Neural cell (in vitro differentiated cells): ENCODE data around the gene TUBGCP4. TPM values are rescaled to one million over a fixed set of nuclear protein-coding genes. Genes with fewer than 3 reads are reported as not detected.
"Not testable (repeated sequence)": the region's sequence is repeated elsewhere in the genome, so short reads cannot be mapped to it uniquely, and the experiment has no call there.

Experiments
- H2AFZ ChIP-seq: fragments of 200-600, 300-800 bp; sonication (generic), shearing (Covaris generic); 2 replicates; pipeline ENCODE4 v1.6.0; 2014; ENCODE audit warnings: low read depth, mild to moderate bottlenecking, antibody characterized with exemption, low read length, moderate library complexity
- H3F3A ChIP-seq: fragments of 200-600 bp; shearing (Covaris generic); 2 replicates; pipeline ENCODE4 v1.6.1; 2016; ENCODE audit warnings: mild to moderate bottlenecking, moderate library complexity, mixed read lengths, antibody characterized with exemption, low read length; ENCODE audit not compliant: insufficient read depth, poor library complexity, severe bottlenecking
- H3K27ac ChIP-seq: fragments of 200-600, 300-800 bp; sonication (generic), shearing (Covaris generic); 2 replicates; pipeline ENCODE4 v1.5.1; 2014; ENCODE audit warnings: mild to moderate bottlenecking, low read length, moderate library complexity
- H3K27me3 ChIP-seq: fragments of 300-800, 200-600 bp; sonication (generic), shearing (Covaris generic); 2 replicates; pipeline ENCODE4 v1.6.0; 2014; ENCODE audit warnings: mild to moderate bottlenecking, low read depth, low read length, moderate library complexity; ENCODE audit not compliant: insufficient read depth
- H3K36me3 ChIP-seq: fragments of 300-800, 200-600 bp; sonication (generic), shearing (Covaris generic); 2 replicates; pipeline ENCODE4 v1.5.1; 2014; ENCODE audit warnings: mild to moderate bottlenecking, antibody characterized with exemption, low read length, moderate library complexity; ENCODE audit not compliant: insufficient read depth
- H3K4me2 ChIP-seq: fragments of 300-800, 200-600 bp; sonication (generic), shearing (Covaris generic); 2 replicates; pipeline ENCODE4 v1.6.0; 2014; ENCODE audit warnings: mild to moderate bottlenecking, low read length
- H3K4me3 ChIP-seq: fragments of 300-800, 200-600 bp; sonication (generic), shearing (Covaris generic); 2 replicates; pipeline ENCODE4 v1.5.1; 2014; ENCODE audit warnings: mild to moderate bottlenecking, low read length, moderate library complexity
- H3K79me2 ChIP-seq: fragments of 200-600 bp; shearing (Covaris generic); replicated peaks from 2 replicates; pipeline ENCODE4 v1.6.0; 2014; ENCODE audit warnings: mild to moderate bottlenecking, low read length, moderate library complexity; ENCODE audit not compliant: insufficient read depth
- H3K9ac ChIP-seq: fragments of 300-800, 200-600 bp; sonication (generic), shearing (Covaris generic); 2 replicates; pipeline ENCODE4 v1.6.1; 2016; ENCODE audit warnings: mild to moderate bottlenecking, low read length, mixed read lengths
- H3K9me2 ChIP-seq: fragments of 200-600 bp; shearing (Covaris generic); 2 replicates; pipeline ENCODE4 v1.6.1; 2016; ENCODE audit warnings: mild to moderate bottlenecking, low read length, mixed read lengths; ENCODE audit not compliant: insufficient read depth
- H3K9me3 ChIP-seq: fragments of 200-600, 300-800 bp; sonication (generic), shearing (Covaris generic); 2 replicates; pipeline ENCODE4 v1.6.1; 2016; ENCODE audit warnings: mild to moderate bottlenecking, mixed run types, low read length, moderate library complexity, mixed read lengths
- H4K20me1 ChIP-seq: fragments of 200-600 bp; shearing (Covaris generic); 2 replicates; pipeline ENCODE4 v1.6.1; 2016; ENCODE audit warnings: mild to moderate bottlenecking, mixed run types; ENCODE audit not compliant: insufficient read depth
- CTCF ChIP-seq: fragments of 450-650 bp; IDR thresholded peaks from 2 replicates; pipeline ENCODE4 v1.5.1; 2014; ENCODE audit warnings: antibody characterized with exemption, mild to moderate bottlenecking, moderate library complexity; ENCODE audit not compliant: poor library complexity, severe bottlenecking
- EP300 ChIP-seq: fragments of 450-650 bp; conservative IDR thresholded peaks from 2 replicates; pipeline ENCODE4 v1.6.1; 2014; ENCODE audit warnings: antibody characterized with exemption, mild to moderate bottlenecking, moderate library complexity; ENCODE audit not compliant: poor library complexity, severe bottlenecking
- EZH2 ChIP-seq: fragments of 200-600, 300-800 bp; shearing (Covaris generic), sonication (generic); IDR thresholded peaks from 2 replicates; pipeline ENCODE4 v1.6.1; 2014; ENCODE audit warnings: antibody characterized with exemption, low read length, borderline replicate concordance, mild to moderate bottlenecking; ENCODE audit not compliant: insufficient read depth, poor library complexity, severe bottlenecking
- MXI1 ChIP-seq: fragments of 450-650 bp; conservative IDR thresholded peaks from 2 replicates; pipeline ENCODE4 v1.6.1; 2014; ENCODE audit warnings: antibody characterized with exemption, mild to moderate bottlenecking; ENCODE audit not compliant: poor library complexity, severe bottlenecking
- POLR2AphosphoS5 ChIP-seq: IDR thresholded peaks from 2 replicates; pipeline ENCODE4 v1.6.1; 2012
- RAD21 ChIP-seq: fragments of 450-650 bp; conservative IDR thresholded peaks from 2 replicates; pipeline ENCODE4 v1.6.1; 2014; ENCODE audit warnings: antibody characterized with exemption, mild to moderate bottlenecking, moderate library complexity
- SMC3 ChIP-seq: fragments of 450-650 bp; conservative IDR thresholded peaks from 2 replicates; pipeline ENCODE4 v1.6.1; 2014; ENCODE audit warnings: antibody characterized with exemption, mild to moderate bottlenecking, moderate library complexity; ENCODE audit not compliant: poor library complexity
- TAF1 ChIP-seq: IDR thresholded peaks from 2 replicates; pipeline ENCODE4 v1.6.1; 2012; ENCODE audit warnings: low read depth
- polyA plus RNA-seq: library from polyadenylated mRNA; depleted of rRNA; stranded (reverse); fragments of >200 nt; gene quantifications from 2 replicates; pipeline ENCODE4 v1.2.3, GENCODE V29; 2014
- TF ChIP-seq, protein P1 (sequence below): IDR thresholded peaks from 2 replicates; pipeline ENCODE4 v1.6.1; 2012; ENCODE audit warnings: borderline replicate concordance

The TUBGCP4 gene
- polyA plus RNA-seq, 1 donor from 2014 or later: 4.6 TPM

DNA sequence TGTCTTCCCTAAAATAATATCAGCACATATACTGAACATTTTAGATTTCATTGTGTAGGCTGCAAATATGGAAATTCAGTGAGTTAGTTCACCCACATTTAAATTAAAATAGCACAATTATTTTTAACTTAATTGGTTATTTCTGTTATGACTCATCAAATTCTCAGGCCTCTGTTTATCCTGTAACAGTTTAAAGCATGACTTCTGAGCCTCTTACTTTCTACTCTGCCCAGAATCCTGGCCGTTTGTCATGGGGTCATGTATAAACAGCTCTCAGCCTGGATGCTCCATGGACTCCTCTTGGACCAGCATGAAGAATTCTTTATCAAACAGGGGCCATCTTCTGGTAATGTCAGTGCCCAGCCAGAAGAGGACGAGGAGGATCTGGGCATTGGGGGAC is 12.2 kb downstream of the TUBGCP4 start:
- H3K9me2 ChIP-seq: no peaks in the 10 kb centered on the region
- H3K79me2 ChIP-seq: no peaks in the 10 kb centered on the region
- TF ChIP-seq TAF1: no peak
- TF ChIP-seq SMC3: no peak
- TF ChIP-seq MXI1: no peak
- TF ChIP-seq, protein P1, sequence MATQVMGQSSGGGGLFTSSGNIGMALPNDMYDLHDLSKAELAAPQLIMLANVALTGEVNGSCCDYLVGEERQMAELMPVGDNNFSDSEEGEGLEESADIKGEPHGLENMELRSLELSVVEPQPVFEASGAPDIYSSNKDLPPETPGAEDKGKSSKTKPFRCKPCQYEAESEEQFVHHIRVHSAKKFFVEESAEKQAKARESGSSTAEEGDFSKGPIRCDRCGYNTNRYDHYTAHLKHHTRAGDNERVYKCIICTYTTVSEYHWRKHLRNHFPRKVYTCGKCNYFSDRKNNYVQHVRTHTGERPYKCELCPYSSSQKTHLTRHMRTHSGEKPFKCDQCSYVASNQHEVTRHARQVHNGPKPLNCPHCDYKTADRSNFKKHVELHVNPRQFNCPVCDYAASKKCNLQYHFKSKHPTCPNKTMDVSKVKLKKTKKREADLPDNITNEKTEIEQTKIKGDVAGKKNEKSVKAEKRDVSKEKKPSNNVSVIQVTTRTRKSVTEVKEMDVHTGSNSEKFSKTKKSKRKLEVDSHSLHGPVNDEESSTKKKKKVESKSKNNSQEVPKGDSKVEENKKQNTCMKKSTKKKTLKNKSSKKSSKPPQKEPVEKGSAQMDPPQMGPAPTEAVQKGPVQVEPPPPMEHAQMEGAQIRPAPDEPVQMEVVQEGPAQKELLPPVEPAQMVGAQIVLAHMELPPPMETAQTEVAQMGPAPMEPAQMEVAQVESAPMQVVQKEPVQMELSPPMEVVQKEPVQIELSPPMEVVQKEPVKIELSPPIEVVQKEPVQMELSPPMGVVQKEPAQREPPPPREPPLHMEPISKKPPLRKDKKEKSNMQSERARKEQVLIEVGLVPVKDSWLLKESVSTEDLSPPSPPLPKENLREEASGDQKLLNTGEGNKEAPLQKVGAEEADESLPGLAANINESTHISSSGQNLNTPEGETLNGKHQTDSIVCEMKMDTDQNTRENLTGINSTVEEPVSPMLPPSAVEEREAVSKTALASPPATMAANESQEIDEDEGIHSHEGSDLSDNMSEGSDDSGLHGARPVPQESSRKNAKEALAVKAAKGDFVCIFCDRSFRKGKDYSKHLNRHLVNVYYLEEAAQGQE: no peak
- TF ChIP-seq EP300: no peak
- TF ChIP-seq EZH2: no peak
- no peak for TF ChIP-seq RAD21
- TF ChIP-seq CTCF: no peak
- no peak overlapping the region for H3K4me2 ChIP-seq
- no peaks in the 10 kb centered on the region for H3K27me3 ChIP-seq
- peaks cover 4% of the 10 kb centered on the region for H4K20me1 ChIP-seq
- H2AFZ ChIP-seq: no peak overlapping the region
- no peak overlapping the region for H3K27ac ChIP-seq
- peaks cover 3% of the 10 kb centered on the region for H3K36me3 ChIP-seq
- no peaks in the 10 kb centered on the region for H3F3A ChIP-seq
- no peak overlapping the region for H3K9ac ChIP-seq
- H3K9me3 ChIP-seq: no peaks in the 10 kb centered on the region
- H3K4me3 ChIP-seq: no peak overlapping the region

DNA sequence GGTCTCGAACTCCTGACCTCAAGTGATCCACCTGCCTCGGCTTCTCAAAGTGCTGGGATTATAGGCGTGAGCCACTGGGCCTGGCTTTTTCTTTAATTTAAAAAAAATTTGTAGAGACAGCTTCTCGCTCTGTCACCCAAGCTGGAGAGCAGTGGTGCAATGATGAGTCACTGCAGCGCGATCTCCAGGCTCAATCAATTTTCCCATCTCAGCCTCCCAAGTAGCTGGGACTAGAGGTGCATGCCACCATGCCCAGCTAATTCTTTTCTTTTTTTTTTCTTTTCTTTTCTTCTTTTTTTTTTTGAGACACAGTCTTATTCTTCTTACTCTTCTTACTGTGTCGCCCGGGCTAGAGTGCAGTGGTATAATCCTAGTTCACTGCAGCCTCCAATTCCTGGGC is 19.8 kb downstream of the TUBGCP4 start:
- H3K9ac ChIP-seq: no peak overlapping the region
- no peak overlapping the region for H3K4me3 ChIP-seq
- no peaks in the 10 kb centered on the region for H3F3A ChIP-seq
- H2AFZ ChIP-seq: no peak overlapping the region
- H3K27me3 ChIP-seq: no peaks in the 10 kb centered on the region
- no peak overlapping the region for H3K4me2 ChIP-seq
- TF ChIP-seq TAF1 (no peak), POLR2AphosphoS5 (no peak), CTCF (no peak), RAD21 (no peak), MXI1 (no peak), EZH2 (no peak), EP300 (no peak), SMC3 (no peak)
- TF ChIP-seq, protein P1: no peak
- no peaks in the 10 kb centered on the region for H4K20me1 ChIP-seq
- H3K79me2 ChIP-seq: no peaks in the 10 kb centered on the region
- H3K27ac ChIP-seq: no peak overlapping the region
- no peaks in the 10 kb centered on the region for H3K9me3 ChIP-seq
- no peaks in the 10 kb centered on the region for H3K9me2 ChIP-seq
- H3K36me3 ChIP-seq: no peaks in the 10 kb centered on the region

DNA sequence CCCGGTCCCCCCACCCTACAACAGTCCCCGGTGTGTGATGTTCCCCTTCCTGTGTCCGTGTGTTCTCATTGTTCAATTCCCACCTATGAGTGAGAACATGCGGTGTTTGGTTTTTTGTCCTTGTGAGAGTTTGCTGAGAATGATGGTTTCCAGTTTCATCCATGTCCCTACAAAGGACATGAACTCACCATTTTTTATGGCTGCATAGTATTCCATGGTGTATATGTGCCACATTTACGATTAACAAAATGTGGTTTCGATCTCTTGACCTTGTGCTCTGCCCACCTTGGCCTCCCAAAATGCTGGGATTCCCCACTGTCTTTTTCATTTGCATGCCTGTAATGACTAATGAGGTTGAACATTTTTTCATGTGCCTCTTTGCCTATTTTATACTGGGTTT is 22.7 kb downstream of the TUBGCP4 start:
- H3K36me3 ChIP-seq, H4K20me1 ChIP-seq, H3K79me2 ChIP-seq, H2AFZ ChIP-seq, H3K9me2 ChIP-seq, H3K27me3 ChIP-seq, H3K9ac ChIP-seq, H3K4me2 ChIP-seq, H3K9me3 ChIP-seq, H3K27ac ChIP-seq, H3F3A ChIP-seq, H3K4me3 ChIP-seq: not testable (repeated sequence)
